Uterus (tissue), 2 donors: ENCODE measurements around the gene FHIT.

ENCODE experiments used
- POLR2A ChIP-seq, 2 donors: fragments of 450-650 bp; IDR thresholded peaks; one replicate each; pipeline ENCODE4 v1.6.1; 2016; ENCODE audit warnings: antibody characterized with exemption in 2 of 2, mild to moderate bottlenecking in 1 of 2, moderate library complexity in 1 of 2
- TF ChIP-seq, protein P1 (sequence below), 4 experiments: fragments of 200-600 bp in 2 of 4; fragments of 450-650 bp in 2 of 4; sonication (generic) in 2 of 4; IDR thresholded peaks; one replicate each; pipeline ENCODE4 v1.5.1; 2016 to 2019; ENCODE audit warnings: antibody characterized with exemption in 4 of 4, mild to moderate bottlenecking in 2 of 4, moderate library complexity in 1 of 4

DNA sequence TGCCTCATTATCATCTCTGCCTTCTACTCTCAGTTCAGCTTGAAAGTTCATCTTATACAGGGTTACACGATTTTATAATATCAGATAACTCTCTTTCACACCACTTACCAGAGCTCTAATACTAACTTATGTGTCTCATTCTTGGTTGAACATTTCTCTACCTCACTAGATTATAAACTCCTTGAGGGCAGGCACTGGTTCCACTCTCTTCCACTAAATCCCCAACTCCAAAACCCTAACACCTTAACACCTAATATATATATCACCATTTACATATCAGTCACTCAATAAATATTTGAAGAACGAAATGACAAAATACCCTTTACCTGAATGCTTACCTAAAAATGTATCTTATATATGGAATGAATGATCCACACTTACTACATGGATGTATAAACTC, 977.2 kb downstream of the FHIT start:
- TF ChIP-seq, protein P1, sequence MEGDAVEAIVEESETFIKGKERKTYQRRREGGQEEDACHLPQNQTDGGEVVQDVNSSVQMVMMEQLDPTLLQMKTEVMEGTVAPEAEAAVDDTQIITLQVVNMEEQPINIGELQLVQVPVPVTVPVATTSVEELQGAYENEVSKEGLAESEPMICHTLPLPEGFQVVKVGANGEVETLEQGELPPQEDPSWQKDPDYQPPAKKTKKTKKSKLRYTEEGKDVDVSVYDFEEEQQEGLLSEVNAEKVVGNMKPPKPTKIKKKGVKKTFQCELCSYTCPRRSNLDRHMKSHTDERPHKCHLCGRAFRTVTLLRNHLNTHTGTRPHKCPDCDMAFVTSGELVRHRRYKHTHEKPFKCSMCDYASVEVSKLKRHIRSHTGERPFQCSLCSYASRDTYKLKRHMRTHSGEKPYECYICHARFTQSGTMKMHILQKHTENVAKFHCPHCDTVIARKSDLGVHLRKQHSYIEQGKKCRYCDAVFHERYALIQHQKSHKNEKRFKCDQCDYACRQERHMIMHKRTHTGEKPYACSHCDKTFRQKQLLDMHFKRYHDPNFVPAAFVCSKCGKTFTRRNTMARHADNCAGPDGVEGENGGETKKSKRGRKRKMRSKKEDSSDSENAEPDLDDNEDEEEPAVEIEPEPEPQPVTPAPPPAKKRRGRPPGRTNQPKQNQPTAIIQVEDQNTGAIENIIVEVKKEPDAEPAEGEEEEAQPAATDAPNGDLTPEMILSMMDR (IDR thresholded peaks at IDR 0.05): no peak
- TF ChIP-seq POLR2A (IDR thresholded peaks at IDR 0.05): no peak
